ENCODE data around the gene KCNJ9. TPM values are rescaled to one million over a fixed set of nuclear protein-coding genes. Genes with fewer than 3 reads are reported as not detected.

Gene KCNJ9
- total and polyA plus RNA-seq, 10 of the 15 experiments (the other 5 are each of a cell fraction or from before 2014, with no cell fraction given) = 0.12 TPM; not detected in 9

DNA sequence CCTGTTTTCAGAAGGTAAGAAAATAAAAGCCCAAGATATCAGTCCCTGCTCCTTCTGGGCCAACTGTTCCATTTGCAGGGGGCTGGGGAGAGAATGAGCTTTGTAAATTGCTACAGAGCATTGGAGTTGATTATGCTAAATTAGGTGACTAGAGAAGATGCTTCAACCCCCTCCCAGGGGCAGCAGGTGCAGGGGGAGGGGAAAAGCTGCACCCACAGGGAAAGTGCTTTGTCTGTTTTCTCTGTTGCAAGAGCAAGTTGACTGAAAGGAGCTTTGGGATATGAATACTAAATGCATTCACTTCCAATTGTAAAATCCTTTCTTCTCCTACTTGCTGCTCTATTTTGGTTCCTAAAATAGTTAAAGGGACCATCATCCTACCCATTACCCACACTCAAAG, 33.0 kb upstream of the KCNJ9 start:
- Histone ChIP-seq H4K20me1 (ENCODE audit: control insufficient read depth, insufficient read depth) (no peaks in the 10 kb centered on the region), H3K4me2 (ENCODE audit: control insufficient read depth, insufficient read depth) (no peak overlapping the region), H3K9ac (ENCODE audit: control insufficient read depth, insufficient read depth, low read length) (no peak overlapping the region), H3K4me1 (ENCODE audit: control insufficient read depth, insufficient read depth, low read length) (peaks cover 11% of the 10 kb centered on the region), H3K36me3 (ENCODE audit: control insufficient read depth in 2 of 2, insufficient read depth in 2 of 2, low read length in 1 of 2) (no peaks in the 10 kb centered on the region), H3K79me2 (ENCODE audit: control insufficient read depth, insufficient read depth, low read length) (no peaks in the 10 kb centered on the region), H3K4me3 (no peak overlapping the region), H3K27ac (ENCODE audit: control insufficient read depth, insufficient read depth) (no peak overlapping the region), H3K27me3 (replicated peaks in 1 of 2; ENCODE audit: control insufficient read depth in 2 of 2, insufficient read depth in 2 of 2, low read length in 1 of 2) (peaks cover 1 to 5% of the 10 kb centered on the region in 2 experiments), H3K9me3 (replicated peaks; ENCODE audit: control insufficient read depth, insufficient read depth, low read length) (no peaks in the 10 kb centered on the region), H2AFZ (ENCODE audit: control insufficient read depth, low read depth, low read length) (no peak overlapping the region)
- ChIA-PET POLR2A (interaction anchor here (0.6 kb wide), 1 partner anchor 241 kb away, joined by 5 read pairs; no protein-coding TSS in a partner anchor), RAD21 (ENCODE audit: unreplicated experiment) (no interaction called here), CTCF (interaction anchor here (1.0 to 49.8 kb wide), 6 partner anchors 11 to 204 kb away, joined by 3 to 1035 read pairs (median 26); partner anchors contain the start of genes IGSF8, KCNJ10, KCNJ9 and PIGM), SMC1A (ENCODE audit: uncharacterized antibody, unreplicated experiment) (interaction anchor here (3.0 to 6.5 kb wide), 2 partner anchors 15 to 31 kb away, joined by 11 to 89 read pairs; partner anchors contain the start of gene KCNJ9)
- DNase-seq (ENCODE audit: low read depth, low spot score) = no peak
- intact Hi-C loops (cut with micrococcal nuclease; ENCODE audit: unreplicated experiment) (no loop called here), in situ Hi-C loops (cut with MboI) (no loop called here)
- FAIRE-seq = no peak
- no peak for ATAC-seq
- TF ChIP-seq POLR2AphosphoS2 (IDR thresholded peaks at IDR 0.05; ENCODE audit: low read depth, low read length) (no peak), TCF3 (IDR thresholded peaks at IDR 0.05; ENCODE audit: borderline replicate concordance, insufficient read depth, low read depth, low read length) (no peak), USF2 (IDR thresholded peaks at IDR 0.05; ENCODE audit: borderline replicate concordance, low read depth, low read length) (no peak), ASH2L (IDR thresholded peaks at IDR 0.05; ENCODE audit: borderline replicate concordance, low read depth) (no peak), MEF2B (IDR thresholded peaks at IDR 0.05; ENCODE audit: partially characterized antibody, poor library complexity, severe bottlenecking) (no peak), ZNF24 (IDR thresholded peaks at IDR 0.05) (no peak), SUPT20H (IDR thresholded peaks at IDR 0.05; ENCODE audit: borderline replicate concordance, control insufficient read depth, low read depth, low read length) (no peak), ZSCAN29 (IDR thresholded peaks at IDR 0.05) (no peak), CHD4 (IDR thresholded peaks at IDR 0.05) (no peak), EZH2 (IDR thresholded peaks at IDR 0.05; ENCODE audit: borderline replicate concordance, control insufficient read depth, low read depth, low read length) (no peak), JUNB (IDR thresholded peaks at IDR 0.05) (no peak)
- TF ChIP-seq, protein P1, sequence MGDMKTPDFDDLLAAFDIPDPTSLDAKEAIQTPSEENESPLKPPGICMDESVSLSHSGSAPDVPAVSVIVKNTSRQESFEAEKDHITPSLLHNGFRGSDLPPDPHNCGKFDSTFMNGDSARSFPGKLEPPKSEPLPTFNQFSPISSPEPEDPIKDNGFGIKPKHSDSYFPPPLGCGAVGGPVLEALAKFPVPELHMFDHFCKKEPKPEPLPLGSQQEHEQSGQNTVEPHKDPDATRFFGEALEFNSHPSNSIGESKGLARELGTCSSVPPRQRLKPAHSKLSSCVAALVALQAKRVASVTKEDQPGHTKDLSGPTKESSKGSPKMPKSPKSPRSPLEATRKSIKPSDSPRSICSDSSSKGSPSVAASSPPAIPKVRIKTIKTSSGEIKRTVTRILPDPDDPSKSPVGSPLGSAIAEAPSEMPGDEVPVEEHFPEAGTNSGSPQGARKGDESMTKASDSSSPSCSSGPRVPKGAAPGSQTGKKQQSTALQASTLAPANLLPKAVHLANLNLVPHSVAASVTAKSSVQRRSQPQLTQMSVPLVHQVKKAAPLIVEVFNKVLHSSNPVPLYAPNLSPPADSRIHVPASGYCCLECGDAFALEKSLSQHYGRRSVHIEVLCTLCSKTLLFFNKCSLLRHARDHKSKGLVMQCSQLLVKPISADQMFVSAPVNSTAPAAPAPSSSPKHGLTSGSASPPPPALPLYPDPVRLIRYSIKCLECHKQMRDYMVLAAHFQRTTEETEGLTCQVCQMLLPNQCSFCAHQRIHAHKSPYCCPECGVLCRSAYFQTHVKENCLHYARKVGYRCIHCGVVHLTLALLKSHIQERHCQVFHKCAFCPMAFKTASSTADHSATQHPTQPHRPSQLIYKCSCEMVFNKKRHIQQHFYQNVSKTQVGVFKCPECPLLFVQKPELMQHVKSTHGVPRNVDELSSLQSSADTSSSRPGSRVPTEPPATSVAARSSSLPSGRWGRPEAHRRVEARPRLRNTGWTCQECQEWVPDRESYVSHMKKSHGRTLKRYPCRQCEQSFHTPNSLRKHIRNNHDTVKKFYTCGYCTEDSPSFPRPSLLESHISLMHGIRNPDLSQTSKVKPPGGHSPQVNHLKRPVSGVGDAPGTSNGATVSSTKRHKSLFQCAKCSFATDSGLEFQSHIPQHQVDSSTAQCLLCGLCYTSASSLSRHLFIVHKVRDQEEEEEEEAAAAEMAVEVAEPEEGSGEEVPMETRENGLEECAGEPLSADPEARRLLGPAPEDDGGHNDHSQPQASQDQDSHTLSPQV (IDR thresholded peaks at IDR 0.05) = no peak
- TF ChIP-seq, protein P2, sequence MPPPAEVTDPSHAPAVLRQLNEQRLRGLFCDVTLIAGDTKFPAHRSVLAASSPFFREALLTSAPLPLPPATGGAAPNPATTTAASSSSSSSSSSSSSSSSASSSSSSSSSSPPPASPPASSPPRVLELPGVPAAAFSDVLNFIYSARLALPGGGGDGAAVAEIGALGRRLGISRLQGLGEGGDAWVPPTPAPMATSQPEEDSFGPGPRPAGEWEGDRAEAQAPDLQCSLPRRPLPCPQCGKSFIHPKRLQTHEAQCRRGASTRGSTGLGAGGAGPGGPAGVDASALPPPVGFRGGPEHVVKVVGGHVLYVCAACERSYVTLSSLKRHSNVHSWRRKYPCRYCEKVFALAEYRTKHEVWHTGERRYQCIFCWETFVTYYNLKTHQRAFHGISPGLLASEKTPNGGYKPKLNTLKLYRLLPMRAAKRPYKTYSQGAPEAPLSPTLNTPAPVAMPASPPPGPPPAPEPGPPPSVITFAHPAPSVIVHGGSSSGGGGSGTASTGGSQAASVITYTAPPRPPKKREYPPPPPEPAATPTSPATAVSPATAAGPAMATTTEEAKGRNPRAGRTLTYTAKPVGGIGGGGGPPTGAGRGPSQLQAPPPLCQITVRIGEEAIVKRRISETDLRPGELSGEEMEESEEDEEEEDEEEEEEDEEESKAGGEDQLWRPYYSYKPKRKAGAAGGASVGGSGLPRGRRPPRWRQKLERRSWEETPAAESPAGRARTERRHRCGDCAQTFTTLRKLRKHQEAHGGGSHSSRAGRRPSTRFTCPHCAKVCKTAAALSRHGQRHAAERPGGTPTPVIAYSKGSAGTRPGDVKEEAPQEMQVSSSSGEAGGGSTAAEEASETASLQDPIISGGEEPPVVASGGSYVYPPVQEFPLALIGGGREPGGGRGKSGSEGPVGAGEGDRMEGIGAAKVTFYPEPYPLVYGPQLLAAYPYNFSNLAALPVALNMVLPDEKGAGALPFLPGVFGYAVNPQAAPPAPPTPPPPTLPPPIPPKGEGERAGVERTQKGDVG (CRISPR knock-in tag; IDR thresholded peaks at IDR 0.05) = no peak
- BruUV-seq (replicated peaks) = no TSS peak
